ENCODE measurements around the gene FSTL4. TPM values are rescaled to one million over a fixed set of nuclear protein-coding genes. Genes with fewer than 3 reads are reported as not detected.

FSTL4 gene
- total RNA-seq, 6 donors from 2014 or later = 0.49 to 4.6 (median 1.1) TPM

- Histone ChIP-seq H3K27ac (no peak overlapping the region), H3K4me1 (no peaks in the 10 kb centered on the region), H3K4me3 (no peak overlapping the region), H3K36me3 (no peaks in the 10 kb centered on the region), H3K27me3 (no peaks in the 10 kb centered on the region), H3K9me3 (no peaks in the 10 kb centered on the region)
- DNase-seq (no peak), ATAC-seq (ENCODE audit: low FRiP score in 2 of 2) (no peak)
- 73 to 79% methylated on average over 3 to 6 of the region's 6 CpGs for WGBS, 2 donors
- TF ChIP-seq POLR2A (IDR thresholded peaks at IDR 0.05) = no peak
These were observed 357.5 kb downstream of the FSTL4 start for GRCh38 chr5:133254803-133255202.

GRCh38 chr5:133253671-133254070 is 358.7 kb downstream of the FSTL4 start:
- Histone ChIP-seq H3K36me3 (no peaks in the 10 kb centered on the region), H3K27ac (no peak overlapping the region), H3K4me3 (no peak overlapping the region), H3K9me3 (no peaks in the 10 kb centered on the region), H3K4me1 (no peaks in the 10 kb centered on the region), H3K27me3 (no peaks in the 10 kb centered on the region)
- 100% methylated on average over 1 of the region's 1 CpG for WGBS, 2 donors
- TF ChIP-seq POLR2AphosphoS5 (IDR thresholded peaks at IDR 0.05) (no peak), POLR2A (IDR thresholded peaks at IDR 0.05) (no peak), CTCF (IDR thresholded peaks at IDR 0.05) (no peak), EP300 (IDR thresholded peaks at IDR 0.05) (no peak)
- no peak for DNase-seq
- ATAC-seq (ENCODE audit: low FRiP score in 2 of 2) = no peak

GRCh38 chr5:133253070-133253469 is 359.3 kb downstream of the FSTL4 start:
- Histone ChIP-seq H3K36me3 (no peaks in the 10 kb centered on the region), H3K4me1 (no peaks in the 10 kb centered on the region), H3K27me3 (no peaks in the 10 kb centered on the region), H3K4me3 (no peak overlapping the region), H3K9me3 (no peaks in the 10 kb centered on the region), H3K27ac (no peak overlapping the region)
- no peak for TF ChIP-seq CTCF (IDR thresholded peaks at IDR 0.05)
- no peak for TF ChIP-seq POLR2AphosphoS5 (IDR thresholded peaks at IDR 0.05)
- no peak for TF ChIP-seq POLR2A (IDR thresholded peaks at IDR 0.05)
- no peak for TF ChIP-seq EP300 (IDR thresholded peaks at IDR 0.05)
- ATAC-seq (ENCODE audit: low FRiP score in 2 of 2) = no peak
- DNase-seq = no peak
- 90 to 97% methylated on average over 6 of the region's 6 CpGs for WGBS, 2 donors

GRCh38 chr5:133252133-133252480 is 360.2 kb downstream of the FSTL4 start:
- DNase-seq (no peak), ATAC-seq (ENCODE audit: low FRiP score in 2 of 2) (no peak)
- Histone ChIP-seq H3K4me3 (no peak overlapping the region), H3K27ac (no peak overlapping the region), H3K36me3 (no peaks in the 10 kb centered on the region), H3K27me3 (no peaks in the 10 kb centered on the region), H3K9me3 (no peaks in the 10 kb centered on the region), H3K4me1 (no peaks in the 10 kb centered on the region)
- WGBS, 2 donors = 65 to 73% methylated on average over 6 of the region's 6 CpGs
- TF ChIP-seq CTCF (IDR thresholded peaks at IDR 0.05) = no peak
- TF ChIP-seq POLR2A (IDR thresholded peaks at IDR 0.05) = no peak
- no peak for TF ChIP-seq EP300 (IDR thresholded peaks at IDR 0.05)
- TF ChIP-seq POLR2AphosphoS5 (IDR thresholded peaks at IDR 0.05) = no peak

GRCh38 chr5:133251296-133252132 is 360.8 kb downstream of the FSTL4 start:
- 75 to 77% methylated on average over 11 to 14 of the region's 16 CpGs for WGBS, 2 donors
- H3K36me3 ChIP-seq = no peaks in the 10 kb centered on the region

More at GRCh38 chr5:133251296-133252132, 360.8 kb downstream of the FSTL4 start:
- ATAC-seq (ENCODE audit: low FRiP score in 2 of 2) = no peak
- DNase-seq = no peak
- TF ChIP-seq POLR2AphosphoS5 (IDR thresholded peaks at IDR 0.05) (no peak), EP300 (IDR thresholded peaks at IDR 0.05) (no peak), POLR2A (IDR thresholded peaks at IDR 0.05) (no peak), CTCF (IDR thresholded peaks at IDR 0.05) (no peak)
- Histone ChIP-seq H3K27me3 (no peaks in the 10 kb centered on the region), H3K4me1 (no peaks in the 10 kb centered on the region), H3K9me3 (no peaks in the 10 kb centered on the region), H3K27ac (no peak overlapping the region), H3K4me3 (no peak overlapping the region)

Measured in upper lobe of left lung (tissue), 6 donors.